Peyer's patch (tissue), 4 donors: ENCODE results near the gene XPOT.

Experiments used
- POLR2A ChIP-seq, 2 donors: fragments of 450-650 bp; IDR thresholded peaks; one replicate each; pipeline ENCODE4 v1.5.1; 2017; ENCODE audit warnings: antibody characterized with exemption in 2 of 2, mild to moderate bottlenecking in 2 of 2, moderate library complexity in 2 of 2
- TF ChIP-seq, protein P1 (sequence below), 6 experiments: fragments of 450-650 bp in 4 of 6; fragments of 200-600 bp in 2 of 6; sonication (generic) in 1 of 6; IDR thresholded peaks; one replicate each; pipeline ENCODE4 v1.5.1; 2017 to 2019; ENCODE audit warnings: antibody characterized with exemption in 6 of 6, mild to moderate bottlenecking in 3 of 6, moderate library complexity in 1 of 6

DNA sequence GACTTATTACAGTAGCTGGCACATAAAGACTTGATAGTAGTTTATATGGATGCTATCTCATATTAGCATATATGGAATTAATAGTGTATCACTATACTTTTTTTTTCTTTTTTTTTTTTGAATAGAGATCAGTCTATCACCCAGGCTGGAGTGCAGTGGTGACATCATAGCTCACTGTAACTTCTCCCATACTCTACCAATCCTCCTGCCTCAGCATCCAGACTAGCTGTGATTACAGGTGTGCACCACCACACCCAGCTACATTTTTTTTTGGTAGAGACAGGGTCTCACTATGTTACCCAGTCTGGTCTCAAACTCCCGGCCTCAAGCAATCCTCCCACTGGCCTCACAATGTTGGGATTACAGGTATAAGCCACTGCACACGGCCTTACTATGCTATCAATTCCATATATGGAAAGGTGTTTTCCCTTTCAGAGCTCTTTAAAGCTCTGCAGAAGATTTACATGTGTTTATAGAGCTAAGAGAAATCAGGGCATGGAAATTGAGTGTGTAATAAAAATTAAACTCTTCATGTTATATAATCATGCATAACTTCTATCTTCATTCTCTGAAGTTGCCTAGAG lies 46.0 kb downstream of the XPOT start:
- TF ChIP-seq, protein P1, sequence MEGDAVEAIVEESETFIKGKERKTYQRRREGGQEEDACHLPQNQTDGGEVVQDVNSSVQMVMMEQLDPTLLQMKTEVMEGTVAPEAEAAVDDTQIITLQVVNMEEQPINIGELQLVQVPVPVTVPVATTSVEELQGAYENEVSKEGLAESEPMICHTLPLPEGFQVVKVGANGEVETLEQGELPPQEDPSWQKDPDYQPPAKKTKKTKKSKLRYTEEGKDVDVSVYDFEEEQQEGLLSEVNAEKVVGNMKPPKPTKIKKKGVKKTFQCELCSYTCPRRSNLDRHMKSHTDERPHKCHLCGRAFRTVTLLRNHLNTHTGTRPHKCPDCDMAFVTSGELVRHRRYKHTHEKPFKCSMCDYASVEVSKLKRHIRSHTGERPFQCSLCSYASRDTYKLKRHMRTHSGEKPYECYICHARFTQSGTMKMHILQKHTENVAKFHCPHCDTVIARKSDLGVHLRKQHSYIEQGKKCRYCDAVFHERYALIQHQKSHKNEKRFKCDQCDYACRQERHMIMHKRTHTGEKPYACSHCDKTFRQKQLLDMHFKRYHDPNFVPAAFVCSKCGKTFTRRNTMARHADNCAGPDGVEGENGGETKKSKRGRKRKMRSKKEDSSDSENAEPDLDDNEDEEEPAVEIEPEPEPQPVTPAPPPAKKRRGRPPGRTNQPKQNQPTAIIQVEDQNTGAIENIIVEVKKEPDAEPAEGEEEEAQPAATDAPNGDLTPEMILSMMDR (IDR thresholded peaks at IDR 0.05), result no peak
- TF ChIP-seq POLR2A (IDR thresholded peaks at IDR 0.05), result no peak
